DND-41 (cell line): Measurements from ENCODE around the gene ZSCAN31.

Experiments used
- EZH2 ChIP-seq: IDR thresholded peaks from 3 replicates; pipeline ENCODE4 v1.6.1; 2012; ENCODE audit warnings: borderline replicate concordance, low read depth, mild to moderate bottlenecking, moderate library complexity, low read length, inconsistent platforms; ENCODE audit not compliant: severe bottlenecking
- TF ChIP-seq, protein P1 (sequence below): IDR thresholded peaks from 2 replicates; pipeline ENCODE4 v1.5.1; 2012; ENCODE audit warnings: borderline replicate concordance, low read length, moderate library complexity, mild to moderate bottlenecking; ENCODE audit not compliant: poor library complexity, severe bottlenecking; ENCODE audit errors: extremely low read depth

DNA sequence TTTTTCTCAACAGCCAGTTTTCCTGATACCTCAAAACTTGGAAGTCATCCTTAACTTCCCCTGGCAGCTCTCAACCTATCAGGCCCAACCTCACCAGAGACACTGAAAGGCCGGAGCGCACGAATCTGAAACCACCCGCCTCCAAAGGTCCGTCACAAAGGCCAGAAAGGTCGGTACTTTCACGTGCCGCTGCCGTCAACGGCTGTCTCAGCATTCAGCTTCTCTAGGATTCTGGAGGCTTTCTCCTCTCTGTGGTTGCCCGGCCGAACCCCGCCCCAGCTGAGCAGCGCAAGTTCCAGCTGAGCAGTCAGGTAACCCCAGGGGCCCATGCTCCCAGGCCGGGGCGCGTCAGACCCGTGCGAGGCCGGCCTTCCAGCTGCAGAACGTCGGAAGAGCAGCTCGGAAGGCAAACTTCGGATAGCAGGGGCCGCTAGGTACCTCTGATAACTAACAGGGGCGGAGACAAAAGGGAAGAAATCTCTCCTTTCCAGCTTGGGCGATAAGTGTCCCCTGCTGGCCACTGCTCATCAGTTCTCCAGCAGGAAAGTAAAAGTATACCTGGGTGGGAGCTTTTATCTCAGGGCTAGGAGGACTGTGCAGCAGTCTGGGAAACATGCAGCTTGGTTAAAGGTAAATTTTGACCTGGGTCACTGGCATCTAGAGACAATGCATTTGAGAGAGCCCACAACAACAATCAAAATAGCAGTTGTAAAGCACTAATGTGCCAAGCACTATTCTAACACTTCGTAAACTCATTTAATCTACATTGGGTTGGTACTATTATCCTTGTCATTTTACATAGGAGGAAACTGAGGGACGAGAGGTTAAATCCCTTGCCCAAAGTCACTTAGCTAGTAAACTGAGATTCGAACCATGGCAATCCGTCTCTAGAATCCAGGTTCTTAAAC is 47.5 kb upstream of the ZSCAN31 start:
- TF ChIP-seq, protein P1, sequence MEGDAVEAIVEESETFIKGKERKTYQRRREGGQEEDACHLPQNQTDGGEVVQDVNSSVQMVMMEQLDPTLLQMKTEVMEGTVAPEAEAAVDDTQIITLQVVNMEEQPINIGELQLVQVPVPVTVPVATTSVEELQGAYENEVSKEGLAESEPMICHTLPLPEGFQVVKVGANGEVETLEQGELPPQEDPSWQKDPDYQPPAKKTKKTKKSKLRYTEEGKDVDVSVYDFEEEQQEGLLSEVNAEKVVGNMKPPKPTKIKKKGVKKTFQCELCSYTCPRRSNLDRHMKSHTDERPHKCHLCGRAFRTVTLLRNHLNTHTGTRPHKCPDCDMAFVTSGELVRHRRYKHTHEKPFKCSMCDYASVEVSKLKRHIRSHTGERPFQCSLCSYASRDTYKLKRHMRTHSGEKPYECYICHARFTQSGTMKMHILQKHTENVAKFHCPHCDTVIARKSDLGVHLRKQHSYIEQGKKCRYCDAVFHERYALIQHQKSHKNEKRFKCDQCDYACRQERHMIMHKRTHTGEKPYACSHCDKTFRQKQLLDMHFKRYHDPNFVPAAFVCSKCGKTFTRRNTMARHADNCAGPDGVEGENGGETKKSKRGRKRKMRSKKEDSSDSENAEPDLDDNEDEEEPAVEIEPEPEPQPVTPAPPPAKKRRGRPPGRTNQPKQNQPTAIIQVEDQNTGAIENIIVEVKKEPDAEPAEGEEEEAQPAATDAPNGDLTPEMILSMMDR = no peak
- no peak for TF ChIP-seq EZH2
